SW 1271 (cell line): Measurements from ENCODE around the gene TPSG1.
"Not testable (repeated sequence)": the region's sequence is repeated elsewhere in the genome, so short reads cannot be mapped to it uniquely, and the experiment has no call there.

Source experiments
- DNase-seq, 2 experiments: peaks; one replicate each; lab custom pipeline; 2025; lab: John Stamatoyannopoulos, UW

The TPSG1 gene

GRCh38 chr16:1256874-1257322 is 31.8 kb upstream of the TPSG1 start:
- no peak for DNase-seq

- DNase-seq = not testable (repeated sequence)
Observed at GRCh38 chr16:1256296-1256873, 31.3 kb upstream of the TPSG1 start.

GRCh38 chr16:1255276-1256122 is 30.4 kb upstream of the TPSG1 start, which contains the start of gene TPSD1:
Gene TPSD1 (plus strand): TSS chr16:1256069. CDS start chr16:1256281, 212 bp downstream.
- not testable (repeated sequence) for DNase-seq

GRCh38 chr16:1254821-1255220 is 29.8 kb upstream of the TPSG1 start:
- not testable (repeated sequence) for DNase-seq

- not testable (repeated sequence) for DNase-seq
Observed at GRCh38 chr16:1253701-1254364, 28.8 kb upstream of the TPSG1 start.

- DNase-seq = not testable (repeated sequence)
Observed at GRCh38 chr16:1249031-1249755, 24.1 kb upstream of the TPSG1 start.

- not testable (repeated sequence) for DNase-seq
Observed at GRCh38 chr16:1247903-1248537, 23.0 kb upstream of the TPSG1 start.

- DNase-seq = no peak
Observed at GRCh38 chr16:1245452-1246020, 20.5 kb upstream of the TPSG1 start.

- no peak for DNase-seq
Observed at GRCh38 chr16:1244881-1245280, 19.8 kb upstream of the TPSG1 start.

GRCh38 chr16:1243907-1244850 is 19.1 kb upstream of the TPSG1 start:
- DNase-seq = not testable (repeated sequence)

- not testable (repeated sequence) for DNase-seq
Observed at GRCh38 chr16:1243363-1243762, 18.3 kb upstream of the TPSG1 start.

- not testable (repeated sequence) for DNase-seq
Observed at GRCh38 chr16:1241081-1241480, 16.0 kb upstream of the TPSG1 start.

- not testable (repeated sequence) for DNase-seq
Observed at GRCh38 chr16:1240436-1240835, 15.4 kb upstream of the TPSG1 start, which contains the start of gene TPSAB1. Gene TPSAB1 (plus strand): TSS chr16:1240705. CDS start chr16:1240939, 234 bp downstream.

- not testable (repeated sequence) for DNase-seq
Observed at GRCh38 chr16:1239575-1239974, 14.5 kb upstream of the TPSG1 start.

GRCh38 chr16:1238909-1239308 is 13.8 kb upstream of the TPSG1 start:
- DNase-seq = not testable (repeated sequence)

- DNase-seq = no peak
Observed at GRCh38 chr16:1237990-1238389, 12.9 kb upstream of the TPSG1 start.

- not testable (repeated sequence) for DNase-seq
Observed at GRCh38 chr16:1236659-1237058, 11.6 kb upstream of the TPSG1 start.

- DNase-seq = not testable (repeated sequence)
Observed at GRCh38 chr16:1232049-1232748, 7.1 kb upstream of the TPSG1 start.

- not testable (repeated sequence) for DNase-seq
Observed at GRCh38 chr16:1231301-1231700, 6.2 kb upstream of the TPSG1 start.
